Left cardiac atrium (tissue), 4 donors: ENCODE results near the gene MUSTN1. TPM values are rescaled to one million over a fixed set of nuclear protein-coding genes. Genes with fewer than 3 reads are reported as not detected.
A peak's percentile ranks its signal among the peaks of the same experiment; 100 is the strongest.

Source experiments
- ATAC-seq, 2 donors: fragments of 200-7000 bp; cut with Tn5 transposase; one replicate each; pipeline ENCODE4 v1.9.1; 2020; ENCODE audit warnings: mild to moderate bottlenecking in 2 of 2, moderate library complexity in 2 of 2
- DNase-seq: peaks from one replicate; pipeline ENCODE4 v3.0.0-alpha.2; 2020
- intact Hi-C, 2 donors: fragments of 100-400 bp; cut with DNase I; formaldehyde crosslinking; loops; one replicate each; pipeline versions ENCODE4 v1.14.1 to v1.15.1; 2022 to 2023
- long read RNA-seq: library from polyadenylated mRNA; unstranded; transcript quantifications from one replicate; pipeline ENCODE4 v2.0.0, GENCODE V29; 2021
- total RNA-seq, 2 donors: library from RNA; stranded (reverse); fragmentation: NEBNext Ultra II Directional; extraction: Animal tissue kit (Norgen Biotek cat#: 25700); gene quantifications; one replicate each; pipeline ENCODE4 v1.2.1, GENCODE V29; 2021
- donor health status: DM: no; HTN: yes; CAD: no.
- donor health status: DM: no; HTN: yes; CAD: no; lungs with severe emphysema.
- donor health status: DM: yes; HTN: yes; CAD: no.
- donor health status: Dilated cardiomyopathy.

The MUSTN1 gene
- 10 to 100 TPM; 14.8 to 33.4 TPM for total RNA-seq
- long read RNA-seq, partial matches to known transcripts = 0 of 2 reads
- long read RNA-seq, other reads (novel, unspliced or antisense) = 0 of 2 reads

DNA sequence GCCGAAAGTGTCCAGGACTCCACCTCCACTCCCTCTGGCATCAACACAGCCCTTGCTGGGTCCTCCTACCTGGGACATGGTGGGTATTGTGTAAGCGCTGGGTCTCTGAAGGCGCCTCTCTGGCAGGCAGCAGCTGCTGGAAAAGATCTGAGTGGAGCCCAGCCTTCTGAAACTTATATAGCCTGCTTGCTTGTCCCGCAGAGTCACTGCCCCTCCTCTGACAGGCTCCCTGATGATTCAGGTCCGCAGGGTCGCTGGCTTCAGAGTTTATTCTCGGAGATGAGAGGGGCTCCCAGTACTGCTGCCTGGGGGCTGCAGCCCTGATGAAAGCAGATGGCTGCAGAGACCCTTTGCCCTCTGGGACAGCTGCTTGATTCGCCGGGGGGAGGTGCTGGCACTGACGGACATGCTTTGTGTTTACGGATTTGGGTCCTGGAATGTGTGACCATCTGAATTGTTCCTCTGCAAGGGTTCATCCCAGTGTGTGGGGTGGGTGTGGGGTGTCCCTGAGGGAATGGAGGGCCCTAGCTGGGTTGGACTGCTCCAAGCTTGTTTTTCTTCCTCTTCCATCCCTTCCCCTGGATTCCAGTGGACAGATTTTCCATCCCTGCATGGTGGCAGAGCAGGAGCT is at the start of gene MUSTN1:
MUSTN1 (minus strand) TSS at position 149 of the 631 bp plus-strand sequence; CDS start at position 78, 71 bp downstream.
- ATAC-seq = peak; percentile 11 to 64
- intact Hi-C loops = loop anchor here in 1 of 2 donors (5.0 kb wide), 1 partner anchor 63 kb away; the partner anchor contains the start of gene NEK4
- DNase-seq = no peak

DNA sequence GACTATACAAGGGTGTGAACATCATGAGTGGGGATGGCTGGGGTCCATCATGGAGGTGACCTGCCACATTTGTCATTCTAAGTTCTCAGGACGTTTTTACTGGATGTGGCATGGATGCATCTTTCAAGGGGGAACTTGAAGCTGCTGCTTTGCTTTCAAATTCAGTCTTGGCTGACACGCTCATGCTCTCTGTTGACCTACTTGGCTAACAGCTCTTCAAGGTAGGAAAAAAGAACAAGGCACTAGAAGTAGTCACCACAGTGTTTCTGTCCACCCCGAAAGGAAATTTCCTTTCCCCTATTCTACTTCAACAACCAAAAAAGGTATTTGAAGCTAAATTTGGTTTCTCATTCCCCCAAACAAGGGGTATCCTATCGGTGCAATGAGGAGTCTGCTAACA is 47.6 kb upstream of the MUSTN1 start:
- intact Hi-C loops = no loop called here
- ATAC-seq = no peak
- no peak for DNase-seq

DNA sequence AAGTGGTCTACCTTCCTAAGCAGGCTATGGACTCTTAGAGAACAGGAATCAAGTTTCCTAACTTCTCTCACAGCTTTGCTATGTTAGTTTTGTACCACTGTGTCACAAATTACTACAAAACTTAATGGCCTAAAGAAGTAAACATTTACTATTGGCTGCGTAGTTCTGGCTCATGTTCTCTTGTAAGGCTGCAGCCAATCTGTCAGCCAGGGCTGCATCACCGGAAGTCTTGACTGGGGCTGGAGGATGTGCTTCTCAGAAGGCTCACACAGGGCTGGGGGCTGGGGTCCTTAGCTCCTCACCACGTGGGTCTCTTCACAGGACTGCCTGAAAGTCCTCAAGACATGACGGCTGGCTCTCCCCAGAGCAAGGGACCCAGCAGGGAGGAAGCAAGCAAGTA is 47.1 kb upstream of the MUSTN1 start:
- intact Hi-C loops = no loop called here
- ATAC-seq (no peak), DNase-seq (no peak)

DNA sequence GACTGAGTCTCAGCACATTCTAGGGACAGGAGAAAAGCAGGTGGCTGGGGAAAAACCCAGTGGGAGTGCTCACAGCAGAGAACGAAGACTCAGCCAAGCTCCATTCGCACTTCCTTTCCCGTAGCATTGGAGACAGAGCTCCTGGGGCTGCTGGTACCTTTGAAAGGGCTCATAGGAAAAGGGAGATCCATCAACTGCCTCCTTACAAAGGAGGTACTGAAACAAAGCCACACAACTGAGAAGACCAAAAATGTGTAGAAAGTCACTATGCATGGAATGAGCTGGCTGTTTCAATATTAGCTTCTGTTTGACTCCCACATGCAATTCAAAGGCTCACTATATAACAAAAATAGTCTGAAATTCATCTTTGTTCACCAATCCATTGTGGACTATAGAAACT is 45.7 kb upstream of the MUSTN1 start:
- ATAC-seq = no peak
- intact Hi-C loops = no loop called here
- no peak for DNase-seq

DNA sequence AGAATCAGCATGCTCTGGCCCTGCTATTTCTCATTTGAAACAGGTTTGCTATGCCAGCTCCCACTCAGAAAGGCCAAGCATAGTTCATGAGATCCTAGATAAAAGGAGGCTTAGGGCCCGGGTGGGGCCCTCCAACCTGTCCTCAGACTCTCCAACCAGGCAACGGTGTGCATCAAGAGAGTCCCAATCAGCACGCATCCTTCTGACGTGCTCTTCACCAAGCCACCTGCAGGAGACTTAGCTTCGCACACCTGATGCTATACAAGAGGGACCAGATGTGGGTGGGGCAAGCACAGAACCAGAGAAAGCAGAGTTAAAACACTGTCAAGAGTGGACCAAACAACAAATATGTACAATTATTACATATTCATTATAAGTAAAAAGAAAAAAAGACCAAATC is 45.2 kb upstream of the MUSTN1 start:
- DNase-seq = no peak
- intact Hi-C loops = no loop called here
- no peak for ATAC-seq

DNA sequence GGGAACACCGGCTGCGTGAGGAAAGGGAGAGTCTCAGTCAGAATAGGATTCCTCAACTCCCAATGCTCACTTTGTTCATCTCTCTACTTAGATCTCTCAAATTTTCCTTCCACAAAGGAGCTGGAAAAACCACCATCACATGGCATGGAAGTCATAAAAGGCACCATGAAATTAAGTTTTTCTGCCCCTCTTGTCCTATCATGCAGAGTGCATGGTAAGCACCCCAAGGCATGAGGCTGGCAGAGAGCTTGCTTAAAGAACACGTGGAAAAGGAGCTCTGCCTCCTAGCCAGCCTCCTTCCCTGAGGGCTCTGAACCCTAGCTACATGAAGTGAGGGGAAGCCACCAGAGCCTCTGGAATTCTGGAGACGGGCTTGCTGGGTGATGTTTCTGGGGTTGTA is 44.8 kb upstream of the MUSTN1 start:
- intact Hi-C loops = no loop called here
- ATAC-seq = no peak
- no peak for DNase-seq

DNA sequence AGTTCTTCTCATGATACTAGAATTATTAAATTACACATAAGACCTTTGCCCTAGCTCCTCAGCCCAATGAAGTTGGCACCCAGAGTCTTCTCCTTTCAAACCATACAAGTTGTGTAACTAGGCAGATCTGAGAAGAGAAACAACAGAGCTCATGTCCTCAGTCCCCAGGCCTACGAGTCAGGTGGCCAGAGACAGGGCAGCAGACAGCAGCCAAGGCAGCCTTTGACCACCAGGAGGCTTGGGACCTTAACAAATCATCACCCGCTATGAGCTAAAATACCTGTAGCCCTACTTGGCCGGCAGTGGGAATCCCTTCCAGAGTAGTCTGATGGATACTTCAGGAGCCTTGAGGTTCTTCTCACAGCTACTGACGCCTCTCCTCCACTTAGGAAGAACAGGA is 44.3 kb upstream of the MUSTN1 start:
- intact Hi-C loops = no loop called here
- DNase-seq = no peak
- peak in 1 of 2 donors; percentile 44 for ATAC-seq

DNA sequence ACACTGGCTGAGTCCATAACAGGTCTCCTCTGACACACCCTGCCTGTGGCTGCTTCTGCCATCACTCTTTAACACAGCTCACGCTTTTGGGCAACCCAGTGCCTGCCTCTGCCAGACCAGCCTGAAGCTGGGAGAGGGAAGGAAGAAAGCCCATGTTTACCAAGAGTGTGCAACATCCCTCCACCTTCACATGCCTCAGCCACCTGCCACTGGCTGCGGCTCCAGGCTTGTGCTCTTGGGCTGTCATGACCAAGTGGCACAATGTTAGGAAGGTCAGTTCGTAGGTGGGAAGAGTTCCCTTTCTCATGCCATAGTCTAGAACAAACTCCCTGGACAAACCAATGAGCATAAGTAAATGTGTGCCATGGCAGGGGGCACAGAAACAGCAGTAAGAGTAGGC is 42.3 kb upstream of the MUSTN1 start:
- DNase-seq (no peak), ATAC-seq (no peak)
- intact Hi-C loops = no loop called here

DNA sequence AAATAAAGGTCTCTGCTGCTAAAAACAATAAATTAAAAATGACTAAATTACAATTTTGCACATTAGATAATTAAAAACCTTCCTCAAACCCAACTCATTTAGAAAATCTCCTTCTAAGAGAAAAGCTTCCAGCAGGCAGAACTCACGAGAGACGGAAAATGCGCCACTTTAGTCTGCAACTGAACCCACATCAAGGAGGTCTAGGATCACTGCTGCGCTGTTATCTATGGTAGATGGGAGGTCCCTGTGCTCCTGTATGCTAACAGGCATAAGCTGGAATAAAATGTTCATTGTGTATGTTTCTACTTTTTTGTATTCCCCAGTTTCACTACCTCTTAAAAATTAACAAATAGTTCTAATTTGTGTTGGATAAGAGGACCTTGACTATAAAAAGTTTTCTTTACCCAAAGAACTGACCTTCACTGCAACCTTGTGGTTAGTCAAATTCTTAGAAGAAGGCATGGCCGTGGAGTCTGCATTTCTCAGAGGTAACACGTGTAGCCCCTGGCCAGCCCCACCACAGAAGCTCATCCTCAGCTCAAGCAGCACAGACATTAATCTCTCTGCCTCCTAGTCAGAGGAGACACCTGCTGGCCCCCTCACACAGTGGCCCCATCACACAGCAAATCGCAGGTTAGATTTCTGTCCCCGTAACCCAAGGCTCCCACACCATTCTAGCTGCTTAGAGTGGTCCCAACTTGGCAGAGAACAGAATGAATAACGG is 40.2 kb upstream of the MUSTN1 start:
- DNase-seq (no peak), ATAC-seq (no peak)
- intact Hi-C loops = no loop called here

DNA sequence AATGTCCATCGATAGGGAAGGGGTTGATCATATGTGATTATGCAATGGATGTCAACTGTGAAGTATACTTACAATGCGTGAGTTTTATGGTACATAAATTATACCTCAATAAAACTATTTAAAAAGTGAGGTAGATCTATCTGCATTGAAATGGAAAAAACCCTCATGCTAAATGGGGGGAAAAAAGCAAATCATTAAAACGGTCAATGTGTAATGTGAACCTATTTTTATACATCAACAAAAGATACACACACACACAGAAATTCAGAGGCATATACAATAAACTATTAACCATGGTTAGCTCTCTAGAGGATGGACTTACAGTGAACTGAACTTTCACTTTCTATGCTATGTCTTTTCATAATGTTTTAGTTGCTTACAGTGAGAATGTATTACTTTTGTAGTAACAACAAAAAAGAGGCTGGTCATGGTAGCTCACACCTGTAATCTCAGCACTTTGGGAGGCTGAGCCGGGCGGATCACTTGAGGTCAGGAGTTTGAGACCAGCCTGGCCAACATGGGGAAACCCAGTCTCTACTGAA is 39.4 kb upstream of the MUSTN1 start:
- DNase-seq = no peak
- intact Hi-C loops = no loop called here
- no peak for ATAC-seq

DNA sequence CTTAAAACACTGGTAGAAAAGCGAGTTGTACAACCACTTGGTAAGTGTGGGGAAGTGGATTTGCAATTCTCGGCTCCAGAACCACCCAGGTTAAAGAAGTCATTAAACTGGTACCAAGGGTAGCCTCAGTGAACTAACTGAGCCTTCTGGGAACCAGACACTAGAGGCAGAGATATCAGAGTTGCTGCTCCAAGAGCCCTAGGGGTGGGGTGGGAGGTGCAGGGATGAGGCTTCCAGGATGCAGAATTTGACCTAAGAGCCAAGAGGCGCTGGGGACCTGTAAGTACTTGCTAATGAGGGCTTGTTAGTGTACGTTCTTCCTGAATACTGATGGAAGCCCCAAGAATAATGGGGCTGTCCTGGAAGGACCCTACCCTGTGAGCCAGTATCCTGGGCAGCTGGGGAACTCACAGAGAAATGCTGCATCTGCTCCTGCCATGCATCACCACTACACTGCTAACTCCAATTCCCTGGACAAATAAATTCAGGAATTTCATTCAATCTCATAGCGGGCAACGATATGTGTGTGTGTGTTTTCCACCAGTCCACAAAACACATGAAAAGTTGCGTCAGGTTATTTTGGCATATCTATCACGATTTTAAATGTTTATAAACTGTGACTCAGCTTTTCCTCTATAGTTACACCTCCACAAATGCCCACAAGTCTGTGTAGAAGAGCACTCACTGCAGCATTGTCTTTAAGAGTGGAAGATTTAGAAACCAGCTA is 38.8 kb upstream of the MUSTN1 start:
- ATAC-seq = no peak

DNA sequence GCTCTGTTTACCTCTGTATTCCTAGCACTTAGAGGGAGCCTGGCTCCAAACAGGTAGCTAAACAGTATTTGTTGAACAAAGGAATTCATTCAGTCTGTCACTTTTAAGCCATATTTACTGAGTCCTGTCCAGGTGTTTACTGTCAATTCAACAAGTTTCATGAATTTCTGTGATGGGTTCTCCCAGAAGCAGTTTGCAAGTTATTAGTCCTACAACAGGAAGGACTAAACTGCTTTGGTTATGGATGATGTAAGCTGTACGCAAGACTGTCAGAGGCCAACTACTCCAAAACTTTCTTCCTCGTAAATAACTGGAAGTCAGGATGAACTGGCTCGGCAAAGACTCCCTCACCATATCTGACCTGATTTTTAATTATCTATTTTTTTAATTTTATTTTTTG is 37.4 kb upstream of the MUSTN1 start:
- DNase-seq = no peak
- no peak for ATAC-seq
- intact Hi-C loops = no loop called here

More for the DNA sequence above, 38.8 kb upstream of the MUSTN1 start:
- DNase-seq = no peak
- intact Hi-C loops = no loop called here

DNA sequence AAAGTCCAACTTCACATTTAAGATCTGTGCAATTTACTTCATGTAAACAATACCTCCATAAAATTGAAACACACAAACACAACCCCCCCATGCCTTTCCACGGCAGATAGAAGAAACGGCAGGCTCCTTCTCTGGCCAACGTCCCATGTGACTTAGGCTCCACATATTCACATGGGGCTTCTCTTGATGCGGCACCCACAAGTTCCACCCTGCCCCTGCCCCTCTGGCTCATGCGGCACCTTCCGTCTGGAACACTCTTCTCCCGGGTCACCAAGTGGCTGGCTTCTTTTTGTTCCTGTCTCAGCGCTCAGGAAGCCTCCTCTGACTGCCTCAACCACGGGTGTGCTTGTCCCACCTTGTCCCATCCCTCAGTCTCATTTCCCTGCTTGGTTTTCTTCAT is 36.9 kb upstream of the MUSTN1 start:
- no peak for ATAC-seq
- intact Hi-C loops = no loop called here
- DNase-seq = no peak

DNA sequence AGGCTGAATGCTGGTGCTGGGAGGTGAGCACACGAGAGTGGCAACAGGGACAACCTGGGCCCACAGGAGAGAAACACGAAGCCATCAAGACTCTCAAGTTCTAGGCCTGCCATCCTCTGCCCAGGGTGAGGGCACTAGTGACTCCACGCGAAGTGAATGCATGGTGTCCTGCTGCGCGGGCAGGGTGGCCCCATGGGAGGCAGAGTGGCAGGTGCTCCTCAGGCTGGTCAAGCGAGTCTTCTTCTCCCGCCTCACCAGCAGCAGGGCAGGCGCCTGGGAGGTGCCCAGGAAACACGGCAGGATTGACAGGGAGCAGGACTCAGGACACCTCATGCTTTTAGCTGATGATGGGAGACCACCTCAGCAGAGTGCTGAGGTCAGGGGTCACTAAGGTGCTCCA is 35.7 kb upstream of the MUSTN1 start:
- ATAC-seq = no peak
- DNase-seq = no peak
- intact Hi-C loops = no loop called here

DNA sequence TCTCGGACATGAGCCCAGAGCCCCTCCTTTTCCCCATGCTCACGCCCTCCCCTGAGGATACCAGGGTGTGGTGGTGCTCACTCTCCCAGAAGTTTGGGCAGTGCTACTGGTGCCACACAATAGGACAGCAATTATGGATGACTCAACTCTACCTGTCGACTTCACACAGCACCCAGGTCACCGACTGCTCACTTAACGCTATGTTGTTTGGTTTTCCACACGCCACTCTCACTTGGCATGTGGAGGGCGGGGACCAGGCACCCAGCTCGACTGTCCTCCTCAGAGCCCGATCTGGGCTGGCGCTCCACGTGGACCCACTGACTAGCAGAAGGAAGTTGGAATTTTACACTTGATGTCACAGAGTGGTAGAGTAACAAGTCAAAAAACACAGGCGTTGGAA is 31.6 kb upstream of the MUSTN1 start:
- ATAC-seq = no peak
- DNase-seq = no peak
- intact Hi-C loops = no loop called here

DNA sequence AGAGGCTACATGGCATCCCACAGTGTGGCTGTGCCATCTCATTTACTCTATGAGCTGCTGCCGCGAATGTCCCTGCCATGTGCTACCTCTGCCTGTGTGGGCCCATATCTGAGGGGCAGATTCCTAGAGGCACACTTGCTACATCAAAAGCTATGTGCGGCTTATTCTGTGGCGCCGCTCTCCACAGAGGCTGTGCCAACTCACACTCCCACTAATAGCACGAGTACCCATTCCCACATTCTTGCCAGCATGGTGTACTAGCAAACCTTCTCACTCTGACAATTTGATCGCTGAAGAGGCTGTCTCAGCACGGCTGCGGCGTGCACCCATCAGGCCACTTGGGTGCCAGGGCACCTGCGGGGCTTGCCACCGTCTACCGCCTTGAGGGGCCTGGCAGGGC is 31.2 kb upstream of the MUSTN1 start:
- ATAC-seq (no peak), DNase-seq (no peak)
- intact Hi-C loops = no loop called here

DNA sequence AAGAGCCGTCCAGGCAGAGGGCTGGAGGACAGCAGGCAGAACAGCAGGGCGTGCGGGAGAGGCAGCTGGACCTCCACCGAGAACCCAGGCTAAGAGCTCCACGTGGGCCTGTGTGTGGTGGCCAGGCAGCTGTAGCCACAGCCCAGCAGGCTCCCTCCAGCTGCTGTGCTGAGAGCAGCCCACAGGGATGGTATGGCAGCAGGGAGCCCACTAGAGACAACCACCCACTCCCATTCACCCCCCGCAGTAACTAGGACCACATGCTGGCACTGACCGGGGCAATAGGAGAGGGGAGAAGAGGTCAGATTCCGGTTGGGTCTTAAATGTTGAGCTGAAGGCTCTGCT is 25.6 kb upstream of the MUSTN1 start:
- ATAC-seq (no peak), DNase-seq (no peak)
- intact Hi-C loops = no loop called here

DNA sequence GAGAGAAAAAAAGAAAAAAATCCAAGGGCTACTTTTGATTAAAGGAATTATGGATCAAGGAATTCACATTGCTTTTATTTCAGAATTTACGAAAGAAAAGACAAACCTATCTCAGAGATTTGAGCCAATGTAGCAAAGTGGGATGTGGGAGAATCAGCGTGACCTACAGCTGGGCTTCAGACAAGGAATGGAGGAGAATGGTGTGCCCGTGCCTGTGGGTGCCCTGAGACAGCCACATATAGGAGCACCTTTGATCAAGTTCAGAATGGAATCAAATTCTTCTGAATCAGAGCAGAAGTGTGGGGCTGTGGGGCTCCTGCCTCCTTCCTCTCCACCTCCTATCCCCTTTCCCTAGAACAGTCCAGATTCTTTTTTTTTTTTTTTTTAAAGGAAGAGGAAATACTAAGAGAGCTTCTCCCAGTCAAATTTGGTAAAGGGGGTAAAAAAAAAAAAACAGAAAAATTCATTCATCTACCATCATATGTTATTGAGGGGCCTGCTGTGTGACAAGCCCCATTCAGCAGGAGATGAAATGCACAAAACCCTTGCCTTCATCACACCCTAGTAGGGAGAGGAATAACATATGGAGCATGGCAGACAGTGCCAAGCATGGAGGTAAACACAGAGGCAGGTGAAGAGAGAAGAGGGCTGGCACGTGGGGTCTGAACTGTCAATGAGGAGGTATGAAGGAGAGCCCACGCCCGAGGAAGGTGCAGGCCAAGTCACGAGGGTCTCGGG is 25.0 kb upstream of the MUSTN1 start:
- DNase-seq (no peak), ATAC-seq (no peak)
- intact Hi-C loops = no loop called here

DNA sequence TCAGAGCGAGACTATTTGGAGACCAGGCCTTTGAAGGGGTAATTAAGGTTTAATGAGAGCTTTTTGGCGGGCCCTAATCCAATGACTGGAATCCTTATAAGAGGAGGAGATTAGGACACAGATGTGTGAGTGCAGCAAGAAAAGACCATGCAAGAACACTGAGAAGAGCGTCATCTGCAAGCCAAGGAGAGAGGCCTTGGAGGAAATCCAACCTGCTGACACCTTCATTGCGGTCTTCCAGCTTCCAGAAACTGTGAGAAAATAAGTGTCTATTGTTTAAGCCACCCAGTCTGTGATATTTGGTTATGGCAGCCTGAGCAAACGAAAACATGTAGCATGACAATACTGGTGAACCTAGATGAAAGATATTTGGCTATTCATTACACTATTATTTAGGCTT is 23.0 kb upstream of the MUSTN1 start:
- ATAC-seq (no peak), DNase-seq (no peak)
- intact Hi-C loops = no loop called here

DNA sequence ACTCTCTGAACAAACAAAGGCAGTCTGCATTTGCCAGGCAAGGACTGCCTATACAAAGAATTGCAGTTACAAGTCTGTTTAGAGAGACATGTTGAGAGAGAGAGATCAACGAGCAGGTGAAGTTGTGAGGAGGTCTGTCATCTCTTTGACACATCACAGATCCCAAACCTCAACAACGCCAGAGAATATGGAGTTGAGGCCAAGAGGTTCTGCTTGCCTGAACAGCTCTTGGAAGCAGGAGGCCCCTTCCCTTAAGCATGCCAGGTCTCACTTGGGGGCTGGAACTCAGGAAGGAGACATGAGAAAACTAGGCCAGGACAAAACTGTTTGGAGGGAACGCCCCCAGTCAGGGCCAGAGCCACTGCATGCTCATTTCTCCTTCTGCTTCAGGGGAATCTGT is 22.3 kb upstream of the MUSTN1 start:
- ATAC-seq = no peak
- DNase-seq = no peak
- intact Hi-C loops = no loop called here
